ENCODE data around the gene SH3PXD2A. TPM values are rescaled to one million over a fixed set of nuclear protein-coding genes. Genes with fewer than 3 reads are reported as not detected.

SH3PXD2A gene
- total RNA-seq, 1 experiment from 2014 or later, result 4.5 TPM

- H3K14ac ChIP-seq (ENCODE audit: insufficient read depth, low read length), result no peak overlapping the region
- H4K91ac ChIP-seq (ENCODE audit: insufficient read length, low read depth, low read length), result no peak overlapping the region
- H3T11ph ChIP-seq (ENCODE audit: low read length), result no peak overlapping the region
- no peak overlapping the region for H4K5ac ChIP-seq (ENCODE audit: insufficient read length, low read depth, low read length)
- Mint-ChIP-seq H3K36me3 (ENCODE audit: insufficient read depth in 1 of 3, low read depth in 3 of 3) (no peaks in the 10 kb centered on the region), H3K27ac (no peak overlapping the region), H3K4me1 (peaks cover 27 to 40% of the 10 kb centered on the region in 2 experiments), H3K27me3 (ENCODE audit: low read depth) (no peaks in the 10 kb centered on the region), H3K9me3 (no peaks in the 10 kb centered on the region), H3K4me3 (no peak overlapping the region)
- no peak overlapping the region for H2BK20ac ChIP-seq (ENCODE audit: low read depth, low read length, poor library complexity, severe bottlenecking)
- H3K79me2 ChIP-seq (ENCODE audit: insufficient read depth, low read length), result no peaks in the 10 kb centered on the region
- no peak overlapping the region for H3K4me2 ChIP-seq (ENCODE audit: insufficient read depth, insufficient read length, low read length)
- no peaks in the 10 kb centered on the region for H4K20me1 ChIP-seq (ENCODE audit: control insufficient read depth, insufficient read depth, insufficient read length)
- no peak overlapping the region for H2BK120ac ChIP-seq (ENCODE audit: low read depth, low read length, poor library complexity, severe bottlenecking)
- no peak overlapping the region for H3K23ac ChIP-seq (ENCODE audit: insufficient read length, low read depth, low read length)
- no peaks in the 10 kb centered on the region for H3K27me3 ChIP-seq (ENCODE audit: insufficient read depth, low read length)
- no peak overlapping the region for H3K4ac ChIP-seq (ENCODE audit: low read depth, low read length)
- H3K56ac ChIP-seq (ENCODE audit: insufficient read length, low read depth, low read length), result no peak overlapping the region
- no peak overlapping the region for H3K18ac ChIP-seq (ENCODE audit: insufficient read length, low read depth, low read length)
- H2BK5ac ChIP-seq (ENCODE audit: insufficient read length, low read length), result no peak overlapping the region
- WGBS (ENCODE audit: extremely low coverage, insufficient read length, low lambda C conversion rate), result no CpG with 5 or more reads among the region's 7 CpGs
- H2BK15ac ChIP-seq (ENCODE audit: low read depth, low read length), result no peak overlapping the region
- H3K23me2 ChIP-seq (ENCODE audit: insufficient read length, low read depth, low read length, poor library complexity, severe bottlenecking), result no peaks in the 10 kb centered on the region
- TF ChIP-seq CTCF (conservative IDR thresholded peaks at IDR 0.05), result no peak
- H3K9ac ChIP-seq (ENCODE audit: extremely low read depth, insufficient read length, low read length), result no peak overlapping the region
- no peaks in the 10 kb centered on the region for H3K79me1 ChIP-seq (ENCODE audit: insufficient read depth, low read depth, low read length, poor library complexity, severe bottlenecking)
- no peak overlapping the region for H2AK5ac ChIP-seq (ENCODE audit: insufficient read length, low read length)
- no peak overlapping the region for H4K8ac ChIP-seq (replicated peaks; ENCODE audit: insufficient read length, low read depth, low read length)
- no peak overlapping the region for H3K27ac ChIP-seq (ENCODE audit: insufficient read length, low read depth, low read length)
- no peaks in the 10 kb centered on the region for H3K4me1 ChIP-seq (ENCODE audit: insufficient read depth, low read length)
- no peak overlapping the region for H2AFZ ChIP-seq (ENCODE audit: low read length)
- H2BK12ac ChIP-seq (ENCODE audit: insufficient read length, low read depth, low read length), result no peak overlapping the region
- H3K9me3 ChIP-seq (ENCODE audit: control insufficient read depth, low read depth, low read length), result no peaks in the 10 kb centered on the region
- no peak for DNase-seq
These were observed 35.9 kb downstream of the SH3PXD2A start for GRCh38 chr10:103819493-103819892.

All from H9 (cell line).